ENCODE measurements around the gene VWC2. TPM values are rescaled to one million over a fixed set of nuclear protein-coding genes. Genes with fewer than 3 reads are reported as not detected.

VWC2 gene
- total and polyA plus RNA-seq, 2 of the 8 experiments (the other 6 are each of a cell fraction or from before 2014, with no cell fraction given), result 0.24 to 0.30 TPM

- H3K36me3 ChIP-seq (ENCODE audit: control insufficient read depth in 2 of 4, insufficient read depth in 4 of 4, low read length in 3 of 4), result no peaks in the 10 kb centered on the region
- peak overlapping the region; percentile 27 to 73 (median 52) for H3K4me3 ChIP-seq (ENCODE audit: extremely low read depth in 1 of 4, insufficient read depth in 2 of 4, low read depth in 3 of 4, low read length in 4 of 4)
- H4K91ac ChIP-seq (replicated peaks; ENCODE audit: insufficient read length, low read length), result no peak overlapping the region
- no peak overlapping the region for H3K18ac ChIP-seq (ENCODE audit: extremely low read depth, low read length)
- peak overlapping the region; percentile 82 to 99 for H3K4me2 ChIP-seq (ENCODE audit: insufficient read depth in 1 of 2, low read depth in 2 of 2, low read length in 2 of 2)
- H3K9me3 ChIP-seq (ENCODE audit: insufficient read depth in 2 of 2, low read depth in 1 of 2, low read length in 1 of 2), result no peaks in the 10 kb centered on the region
- peaks cover 0 to 3% (median 0%) of the 10 kb centered on the region in 4 experiments; a peak in 2 of 7 replicates for H3K4me1 ChIP-seq (replicated peaks in 1 of 4; ENCODE audit: control insufficient read depth in 3 of 4, insufficient read depth in 4 of 4, low read length in 3 of 4)
- FAIRE-seq (no peak), DNase-seq (ENCODE audit: low read depth in 1 of 2, low spot score in 2 of 2) (peak in 1 of 2 experiments; percentile 72)
- H3K56ac ChIP-seq (replicated peaks; ENCODE audit: insufficient read length, low read depth, low read length), result no peak overlapping the region
- 1% methylated on average over 45 of the region's 56 CpGs; no CpG with 5 or more reads in 1 of the 2 experiments for WGBS, 2 experiments (ENCODE audit: extremely low coverage in 1 of 2, insufficient coverage in 1 of 2, insufficient read length in 1 of 2, insufficient replicate concordance in 2 of 2, low coverage in 1 of 2, low lambda C conversion rate in 2 of 2, missing lambda C conversion rate in 1 of 2)
- H3K27me3 ChIP-seq (replicated peaks in 1 of 4; ENCODE audit: control insufficient read depth in 3 of 4, extremely low read depth in 1 of 4, insufficient read depth in 3 of 4, low read length in 3 of 4), result peaks cover 28 to 61% (median 56%) of the 10 kb centered on the region in 4 experiments
- peak overlapping the region; percentile 41; the same call in 1 of the 2 replicates for H2AFZ ChIP-seq (ENCODE audit: low read length)
- no peak overlapping the region for H3K23ac ChIP-seq (ENCODE audit: insufficient read length)
- CTCF ChIA-PET (ENCODE audit: partially characterized antibody), result interaction anchor here (1.6 to 2.9 kb wide), 3 partner anchors 9 to 74 kb away, joined by 4 to 7 read pairs (median 5); no protein-coding TSS in a partner anchor
- H3K79me2 ChIP-seq (ENCODE audit: control insufficient read depth in 1 of 2, insufficient read depth in 2 of 2, low read length in 2 of 2), result no peaks in the 10 kb centered on the region
- no peak overlapping the region for H2BK120ac ChIP-seq (replicated peaks; ENCODE audit: low read depth, low read length)
- H2AK5ac ChIP-seq (ENCODE audit: low read depth, low read length), result no peak overlapping the region
- H4K8ac ChIP-seq (ENCODE audit: extremely low read depth, insufficient read depth, low read length), result peak overlapping the region; percentile 15; the same call in 1 of the 2 replicates
- H2BK5ac ChIP-seq (ENCODE audit: low read depth, low read length), result no peak overlapping the region
- no peaks in the 10 kb centered on the region for H3K79me1 ChIP-seq (ENCODE audit: low read depth, low read length)
- H3K9ac ChIP-seq (replicated peaks in 1 of 4; ENCODE audit: extremely low read depth in 1 of 4, low read depth in 3 of 4, low read length in 3 of 4), result no peak overlapping the region
- H3K14ac ChIP-seq (ENCODE audit: insufficient read length), result no peak overlapping the region
- H3K27ac ChIP-seq (ENCODE audit: low read depth, low read length), result no peak overlapping the region
- H4K20me1 ChIP-seq (replicated peaks in 1 of 2; ENCODE audit: control insufficient read depth in 1 of 2, insufficient read depth in 2 of 2, low read length in 2 of 2), result no peaks in the 10 kb centered on the region
- H2BK12ac ChIP-seq (ENCODE audit: low read depth, low read length), result no peak overlapping the region
- no peak overlapping the region for H4K5ac ChIP-seq (ENCODE audit: insufficient read length, low read depth, low read length)
- H2BK20ac ChIP-seq (ENCODE audit: low read length), result no peak overlapping the region
- H2BK15ac ChIP-seq (ENCODE audit: low read length), result no peak overlapping the region
- H3K4ac ChIP-seq (replicated peaks; ENCODE audit: insufficient read length, low read depth, low read length), result no peak overlapping the region
- POLR2A ChIA-PET (ENCODE audit: partially characterized antibody), result no interaction called here
- H3K23me2 ChIP-seq (ENCODE audit: low read depth, low read length), result peaks cover 26% of the 10 kb centered on the region; the same call in 1 of the 2 replicates
- no peak for TF ChIP-seq SP2 (IDR thresholded peaks at IDR 0.05; ENCODE audit: low read length)
- TF ChIP-seq RBBP5 (IDR thresholded peaks at IDR 0.05; ENCODE audit: borderline replicate concordance, low read depth, low read length), result 0 out of 2 replicates have a peak, but pooled peaks have one; percentile 15
- no peak for TF ChIP-seq SP4 (IDR thresholded peaks at IDR 0.05; ENCODE audit: low read length)
- TF ChIP-seq TAF1 (IDR thresholded peaks at IDR 0.05; ENCODE audit: low read depth, low read length), result no peak
- TF ChIP-seq EZH2 (IDR thresholded peaks at IDR 0.05; ENCODE audit: low read depth, low read length, severe bottlenecking), result peak; percentile 74
- TF ChIP-seq BCL11A (IDR thresholded peaks at IDR 0.05; ENCODE audit: low read depth in 2 of 2, low read length in 2 of 2), result no peak
- no peak for TF ChIP-seq FOSL1 (IDR thresholded peaks at IDR 0.05; ENCODE audit: insufficient read depth, low read depth, low read length)
- no peak for TF ChIP-seq PHF8 (conservative IDR thresholded peaks at IDR 0.05; ENCODE audit: low read depth, low read length)
- TF ChIP-seq GABPA (IDR thresholded peaks at IDR 0.05; ENCODE audit: borderline replicate concordance, insufficient read depth, low read length), result no peak
- no peak for TF ChIP-seq USF2 (IDR thresholded peaks at IDR 0.05; ENCODE audit: low read length)
- TF ChIP-seq KDM1A (IDR thresholded peaks at IDR 0.05; ENCODE audit: borderline replicate concordance, low read length), result no peak
- TF ChIP-seq SP1 (IDR thresholded peaks at IDR 0.05; ENCODE audit: low read depth, low read length), result no peak
- no peak for TF ChIP-seq RFX5 (IDR thresholded peaks at IDR 0.05; ENCODE audit: borderline replicate concordance, low read depth, low read length)
Measured at GRCh38 chr7:49773936-49774458, 559 bp downstream of the VWC2 start.

All from H1 (cell line).